ENCODE measurements around the gene CPLX3. TPM values are rescaled to one million over a fixed set of nuclear protein-coding genes. Genes with fewer than 3 reads are reported as not detected.

The CPLX3 gene
- total and polyA plus RNA-seq, 2 of the 8 experiments (the other 6 are each of a cell fraction or from before 2014, with no cell fraction given): 0.17 TPM; not detected in 1

GRCh38 chr15:74812533-74812932 lies 13.9 kb upstream of the CPLX3 start, which contains the start of gene LMAN1L (continued):
- no peak for TF ChIP-seq RXRA (IDR thresholded peaks at IDR 0.05; ENCODE audit: insufficient read depth, low read depth, low read length)
- TF ChIP-seq TAF7 (optimal IDR thresholded peaks at IDR 0.05; ENCODE audit: borderline replicate concordance, low read depth, low read length): no peak
- TF ChIP-seq SRF (IDR thresholded peaks at IDR 0.05; ENCODE audit: low read depth, low read length): no peak
- TF ChIP-seq SAP30 (IDR thresholded peaks at IDR 0.05; ENCODE audit: insufficient read depth, insufficient replicate concordance, low read length): no peak
- TF ChIP-seq HDAC2 (IDR thresholded peaks at IDR 0.05; ENCODE audit: borderline replicate concordance in 1 of 2, low read depth in 2 of 2, low read length in 2 of 2): no peak
- no peak for TF ChIP-seq JUND (IDR thresholded peaks at IDR 0.05; ENCODE audit: low read length)
- TF ChIP-seq POU5F1 (IDR thresholded peaks at IDR 0.05; ENCODE audit: low read depth, low read length): no peak

All from H1 (cell line).